Measurements from ENCODE around the gene AAK1. TPM values are rescaled to one million over a fixed set of nuclear protein-coding genes. Genes with fewer than 3 reads are reported as not detected.

Gene AAK1
- total RNA-seq, 3 donors from 2014 or later: 62.4 to 68.4 (median 66.2) TPM

DNA sequence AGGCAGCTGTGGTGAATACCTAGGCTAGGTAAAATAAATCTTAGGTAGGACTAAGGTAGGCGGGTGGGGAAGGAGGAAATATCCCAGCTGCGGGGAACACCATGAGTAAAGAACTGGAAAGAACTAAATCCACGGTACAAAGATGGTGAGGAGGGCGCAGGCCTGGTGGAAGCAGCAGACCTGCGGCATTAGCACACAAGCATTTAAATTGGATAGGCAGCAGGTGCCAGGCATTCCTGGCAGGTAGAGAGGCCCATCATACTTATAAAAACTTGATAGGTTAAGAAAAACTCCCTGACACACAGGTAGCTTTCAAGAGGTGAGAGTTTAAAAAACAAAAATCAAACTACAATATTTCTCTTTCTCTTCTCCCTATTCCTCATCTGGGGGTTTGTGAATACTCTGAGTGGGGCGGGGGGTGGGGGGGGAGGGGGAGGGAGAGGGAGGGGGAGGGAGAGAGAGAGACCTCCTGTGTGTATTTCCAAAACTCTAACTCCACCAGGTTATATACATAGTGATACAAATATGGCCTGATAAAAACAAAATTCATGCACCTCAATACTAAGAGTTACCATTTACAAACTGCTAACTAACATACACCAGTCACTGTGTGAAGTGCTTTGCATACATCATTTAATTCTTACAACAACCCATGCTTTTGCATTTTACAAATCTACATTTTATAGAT is 13.5 kb downstream of the AAK1 start:
- intact Hi-C loops (cut with DNase I, micrococcal nuclease): no loop called here
- Histone ChIP-seq H3K9me3 (no peaks in the 10 kb centered on the region), H3K36me3 (ENCODE audit: low read depth) (no peaks in the 10 kb centered on the region), H3K4me1 (ENCODE audit: low read depth) (peaks cover 5% of the 10 kb centered on the region), H3K4me3 (no peak overlapping the region)
- ATAC-seq (no peak), DNase-seq (no peak)
- TF ChIP-seq, protein P1, sequence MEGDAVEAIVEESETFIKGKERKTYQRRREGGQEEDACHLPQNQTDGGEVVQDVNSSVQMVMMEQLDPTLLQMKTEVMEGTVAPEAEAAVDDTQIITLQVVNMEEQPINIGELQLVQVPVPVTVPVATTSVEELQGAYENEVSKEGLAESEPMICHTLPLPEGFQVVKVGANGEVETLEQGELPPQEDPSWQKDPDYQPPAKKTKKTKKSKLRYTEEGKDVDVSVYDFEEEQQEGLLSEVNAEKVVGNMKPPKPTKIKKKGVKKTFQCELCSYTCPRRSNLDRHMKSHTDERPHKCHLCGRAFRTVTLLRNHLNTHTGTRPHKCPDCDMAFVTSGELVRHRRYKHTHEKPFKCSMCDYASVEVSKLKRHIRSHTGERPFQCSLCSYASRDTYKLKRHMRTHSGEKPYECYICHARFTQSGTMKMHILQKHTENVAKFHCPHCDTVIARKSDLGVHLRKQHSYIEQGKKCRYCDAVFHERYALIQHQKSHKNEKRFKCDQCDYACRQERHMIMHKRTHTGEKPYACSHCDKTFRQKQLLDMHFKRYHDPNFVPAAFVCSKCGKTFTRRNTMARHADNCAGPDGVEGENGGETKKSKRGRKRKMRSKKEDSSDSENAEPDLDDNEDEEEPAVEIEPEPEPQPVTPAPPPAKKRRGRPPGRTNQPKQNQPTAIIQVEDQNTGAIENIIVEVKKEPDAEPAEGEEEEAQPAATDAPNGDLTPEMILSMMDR (IDR thresholded peaks at IDR 0.05): no peak

DNA sequence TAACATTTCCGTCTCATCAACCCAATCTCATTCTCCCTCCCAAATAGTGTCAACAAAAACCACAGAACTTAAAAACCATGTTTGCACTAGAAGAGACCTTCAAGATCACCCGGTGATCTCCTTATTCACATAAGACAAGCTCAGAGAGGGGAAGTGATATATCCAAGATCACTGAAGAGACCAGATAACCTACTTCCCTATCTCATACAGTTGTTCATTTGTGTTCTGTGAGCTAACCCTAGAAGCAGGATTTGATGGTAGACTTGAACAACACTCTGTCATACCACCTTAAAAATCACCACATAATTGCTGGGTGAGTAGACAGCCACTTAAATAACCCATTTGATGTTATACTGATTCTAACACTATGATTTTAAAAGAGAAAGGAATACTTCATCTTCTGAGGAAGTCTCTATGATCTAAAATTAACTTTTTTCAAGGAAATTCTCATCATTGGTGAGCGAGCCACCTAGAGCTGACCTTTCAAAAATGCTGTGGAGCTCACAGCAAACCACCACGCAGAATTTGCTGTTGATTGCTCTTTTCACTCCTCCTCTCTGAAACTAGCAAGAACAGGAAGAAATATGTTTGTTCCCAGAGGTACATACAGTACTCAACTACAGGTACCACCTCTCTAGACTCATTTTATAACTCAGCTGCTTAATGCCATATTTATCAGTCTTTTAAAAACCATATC is 15.1 kb downstream of the AAK1 start:
- TF ChIP-seq, protein P1 (IDR thresholded peaks at IDR 0.05): no peak
- intact Hi-C loops (cut with DNase I, micrococcal nuclease): no loop called here
- no peak for DNase-seq
- no peak for ATAC-seq
- H3K4me1 ChIP-seq (ENCODE audit: low read depth): peaks cover 14% of the 10 kb centered on the region
- no peaks in the 10 kb centered on the region for H3K36me3 ChIP-seq (ENCODE audit: low read depth)
- H3K9me3 ChIP-seq: no peaks in the 10 kb centered on the region
- no peak overlapping the region for H3K4me3 ChIP-seq

DNA sequence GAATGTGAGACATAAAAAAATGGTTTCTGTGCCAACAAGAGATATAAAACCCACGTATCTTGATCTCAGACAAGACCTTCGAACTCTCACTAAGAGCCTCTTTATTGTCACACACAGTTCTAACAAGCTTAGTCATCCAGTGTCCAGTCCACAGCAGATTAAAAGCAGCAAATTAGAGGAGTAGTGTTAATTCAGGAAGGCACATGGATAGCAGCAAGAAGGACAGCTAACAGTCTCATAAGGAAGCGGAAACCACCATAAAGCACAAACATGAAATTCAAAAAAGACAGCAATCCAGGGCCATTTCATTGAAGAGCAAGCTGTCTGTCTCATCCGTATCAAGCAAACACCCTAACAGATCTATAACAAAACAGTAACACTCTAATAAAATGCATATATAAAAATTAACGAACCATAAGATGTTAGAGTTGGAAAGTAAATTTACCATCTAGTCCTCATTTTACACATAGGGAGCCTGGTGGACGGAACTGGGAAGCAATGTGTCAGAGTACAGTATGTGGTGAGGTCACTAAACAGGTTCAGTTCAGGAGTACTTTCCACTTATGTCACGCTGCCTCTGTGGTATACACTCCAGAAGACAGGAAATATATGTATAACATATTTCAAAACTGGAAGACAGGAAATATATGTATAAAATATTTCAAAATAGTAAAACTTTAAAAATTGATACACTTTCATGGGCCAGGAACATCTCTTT is 18.3 kb downstream of the AAK1 start:
- Histone ChIP-seq H3K9me3 (no peaks in the 10 kb centered on the region), H3K4me1 (ENCODE audit: low read depth) (peaks cover 16% of the 10 kb centered on the region), H3K36me3 (ENCODE audit: low read depth) (no peaks in the 10 kb centered on the region), H3K4me3 (no peak overlapping the region)
- ATAC-seq (peak; percentile 95), DNase-seq (no peak)
- intact Hi-C loops (cut with DNase I, micrococcal nuclease): no loop called here
- TF ChIP-seq, protein P1 (IDR thresholded peaks at IDR 0.05): no peak

DNA sequence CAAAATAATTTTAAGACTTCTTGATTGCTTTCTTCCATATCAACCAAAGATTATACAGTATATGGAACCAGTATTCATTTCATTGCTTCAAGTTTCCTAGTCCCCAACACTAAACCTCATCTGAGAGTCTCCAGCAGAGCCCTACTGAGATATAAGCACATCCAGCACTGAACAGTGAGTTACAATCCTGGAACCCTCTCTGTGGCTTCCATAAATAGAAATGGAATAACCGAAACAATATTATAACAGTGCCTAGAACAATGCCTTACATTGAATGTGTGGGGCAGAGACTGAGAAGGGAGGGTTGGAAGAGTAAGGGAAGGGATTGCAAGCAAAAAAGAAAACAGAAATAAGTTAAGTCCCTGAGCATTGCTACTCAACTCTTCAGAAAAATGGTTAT is 18.9 kb downstream of the AAK1 start:
- intact Hi-C loops (cut with DNase I, micrococcal nuclease): no loop called here
- Histone ChIP-seq H3K4me1 (ENCODE audit: low read depth) (peaks cover 22% of the 10 kb centered on the region), H3K9me3 (no peaks in the 10 kb centered on the region), H3K36me3 (ENCODE audit: low read depth) (no peaks in the 10 kb centered on the region), H3K4me3 (no peak overlapping the region)
- no peak for ATAC-seq
- TF ChIP-seq, protein P1 (IDR thresholded peaks at IDR 0.05): no peak
- no peak for DNase-seq

DNA sequence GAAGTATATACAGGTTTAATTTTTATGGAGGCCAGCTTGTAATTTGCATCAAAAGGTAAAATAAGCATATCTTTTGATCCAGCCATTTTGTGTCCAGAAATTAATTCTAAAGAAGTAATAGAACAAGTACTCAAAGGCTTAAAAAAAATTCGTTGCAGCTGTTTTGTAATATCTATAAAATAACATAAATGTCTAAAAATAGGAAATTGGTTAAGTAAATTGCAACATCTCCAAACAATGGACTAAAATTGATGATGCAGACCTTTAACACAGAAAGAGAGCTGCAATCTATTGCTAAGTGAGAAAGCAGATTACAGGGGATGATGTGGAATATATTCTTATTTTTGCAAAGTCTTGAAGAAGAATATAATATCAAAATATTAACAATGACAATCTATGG is 19.4 kb downstream of the AAK1 start:
- intact Hi-C loops (cut with DNase I, micrococcal nuclease): no loop called here
- no peaks in the 10 kb centered on the region for H3K36me3 ChIP-seq (ENCODE audit: low read depth)
- ATAC-seq (no peak), DNase-seq (no peak)
- no peak overlapping the region for H3K4me3 ChIP-seq
- H3K9me3 ChIP-seq: no peaks in the 10 kb centered on the region
- peaks cover 24% of the 10 kb centered on the region for H3K4me1 ChIP-seq (ENCODE audit: low read depth)
- TF ChIP-seq, protein P1 (IDR thresholded peaks at IDR 0.05): no peak
